ENCODE measurements around the gene RTRAF.

- no peak for TF ChIP-seq CTCF (IDR thresholded peaks at IDR 0.05)
- no peak for TF ChIP-seq EP300 (IDR thresholded peaks at IDR 0.05)
These were observed 34.7 kb upstream of the RTRAF start for GRCh38 chr14:51954657-51955056.

All from gastroesophageal sphincter (tissue), 3 donors.